ENCODE data around the gene RASGEF1B.

Gene RASGEF1B

GRCh38 chr4:81465406-81466340, 6.0 kb downstream of the RASGEF1B start:
- DNase-seq (ENCODE audit: low spot score), result no peak

- no peak for DNase-seq (ENCODE audit: low spot score)
These were observed 10.9 kb downstream of the RASGEF1B start for GRCh38 chr4:81460834-81461233.

GRCh38 chr4:81460191-81460701, 11.5 kb downstream of the RASGEF1B start:
- no peak for DNase-seq (ENCODE audit: low spot score)

- DNase-seq (ENCODE audit: low spot score), result no peak
These were observed 12.5 kb downstream of the RASGEF1B start for GRCh38 chr4:81459228-81459627.

GRCh38 chr4:81457921-81458520, 13.7 kb downstream of the RASGEF1B start:
- no peak for DNase-seq (ENCODE audit: low spot score)

- DNase-seq (ENCODE audit: low spot score), result no peak
These were observed 14.4 kb downstream of the RASGEF1B start for GRCh38 chr4:81457345-81457744.

GRCh38 chr4:81455897-81456296, 15.8 kb downstream of the RASGEF1B start:
- DNase-seq (ENCODE audit: low spot score), result no peak

GRCh38 chr4:81454948-81455347, 16.8 kb downstream of the RASGEF1B start:
- DNase-seq (ENCODE audit: low spot score), result no peak

GRCh38 chr4:81454499-81454898, 17.2 kb downstream of the RASGEF1B start:
- peak; percentile 41 for DNase-seq (ENCODE audit: low spot score)

- DNase-seq (ENCODE audit: low spot score), result no peak
These were observed 18.7 kb downstream of the RASGEF1B start for GRCh38 chr4:81453024-81453423.

GRCh38 chr4:81452452-81453006, 19.2 kb downstream of the RASGEF1B start:
- no peak for DNase-seq (ENCODE audit: low spot score)

GRCh38 chr4:81449015-81449414, 22.7 kb downstream of the RASGEF1B start:
- no peak for DNase-seq (ENCODE audit: low spot score)

GRCh38 chr4:81447566-81448229, 24.0 kb downstream of the RASGEF1B start:
- DNase-seq (ENCODE audit: low spot score), result no peak

- DNase-seq (ENCODE audit: low spot score), result no peak
These were observed 25.1 kb downstream of the RASGEF1B start for GRCh38 chr4:81446634-81447033.

- no peak for DNase-seq (ENCODE audit: low spot score)
These were observed 26.5 kb downstream of the RASGEF1B start for GRCh38 chr4:81445196-81445595.

GRCh38 chr4:81442484-81443085, 29.1 kb downstream of the RASGEF1B start:
- no peak for DNase-seq (ENCODE audit: low spot score)

GRCh38 chr4:81440949-81441348, 30.8 kb downstream of the RASGEF1B start:
- no peak for DNase-seq (ENCODE audit: low spot score)

GRCh38 chr4:81436941-81437574, 34.6 kb downstream of the RASGEF1B start:
- DNase-seq (ENCODE audit: low spot score), result no peak

- no peak for DNase-seq (ENCODE audit: low spot score)
These were observed 35.6 kb downstream of the RASGEF1B start for GRCh38 chr4:81436096-81436495.

GRCh38 chr4:81432825-81433224, 38.9 kb downstream of the RASGEF1B start:
- no peak for DNase-seq (ENCODE audit: low spot score)

- no peak for DNase-seq (ENCODE audit: low spot score)
These were observed 39.7 kb downstream of the RASGEF1B start for GRCh38 chr4:81431971-81432370.
